NCI-H345 treated with DMSO at 0.1 percent for 48 hours (cell line): Measurements from ENCODE around the gene CNN1.
"Not testable (repeated sequence)": the region's sequence is repeated elsewhere in the genome, so short reads cannot be mapped to it uniquely, and the experiment has no call there.

Source experiments
- DNase-seq: peaks from one replicate; lab custom pipeline; 2025; ENCODE audit not compliant: unreplicated experiment; lab: John Stamatoyannopoulos, UW

The CNN1 gene

DNA sequence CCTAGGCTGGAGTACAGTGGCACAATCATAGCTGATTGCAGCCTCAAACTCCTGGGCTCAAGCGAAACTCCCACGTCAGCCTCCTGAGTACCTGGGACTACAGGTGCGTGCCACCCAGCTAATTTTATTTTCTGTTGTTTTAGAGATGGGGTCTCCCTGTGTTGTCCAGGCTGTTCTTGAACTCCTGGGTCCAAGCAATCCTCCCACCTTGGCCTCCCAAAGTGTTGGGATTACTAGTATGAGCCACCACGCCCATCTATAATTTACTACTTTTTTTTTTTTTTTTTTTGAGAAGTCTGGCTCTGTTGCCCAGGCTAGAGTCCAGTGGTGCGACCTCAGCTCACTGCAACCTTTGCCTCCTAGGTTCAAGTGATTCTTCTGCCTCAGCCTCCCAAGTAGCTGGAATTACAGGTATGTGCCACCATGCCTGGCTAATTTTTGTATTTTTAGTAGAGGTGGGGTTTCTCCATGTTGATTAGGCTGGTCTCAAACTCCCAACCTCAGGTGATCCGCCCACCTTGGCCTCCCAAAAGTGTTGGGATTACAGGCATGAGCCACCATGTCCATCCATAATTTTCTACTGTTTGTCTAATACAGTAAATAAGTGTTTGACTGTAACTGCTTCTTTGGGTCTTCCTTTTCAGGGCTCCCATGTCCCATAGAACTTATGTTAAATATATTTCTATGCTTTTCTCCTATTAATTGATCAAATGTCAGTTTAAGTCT, 25.6 kb downstream of the CNN1 start:
- not testable (repeated sequence) for DNase-seq

GRCh38 chr19:11565649-11565980, 27.0 kb downstream of the CNN1 start:
- DNase-seq = not testable (repeated sequence)

- no peak for DNase-seq
These were observed 27.5 kb downstream of the CNN1 start for GRCh38 chr19:11566164-11566563.

- no peak for DNase-seq
These were observed 31.4 kb downstream of the CNN1 start for GRCh38 chr19:11570039-11570462.

DNA sequence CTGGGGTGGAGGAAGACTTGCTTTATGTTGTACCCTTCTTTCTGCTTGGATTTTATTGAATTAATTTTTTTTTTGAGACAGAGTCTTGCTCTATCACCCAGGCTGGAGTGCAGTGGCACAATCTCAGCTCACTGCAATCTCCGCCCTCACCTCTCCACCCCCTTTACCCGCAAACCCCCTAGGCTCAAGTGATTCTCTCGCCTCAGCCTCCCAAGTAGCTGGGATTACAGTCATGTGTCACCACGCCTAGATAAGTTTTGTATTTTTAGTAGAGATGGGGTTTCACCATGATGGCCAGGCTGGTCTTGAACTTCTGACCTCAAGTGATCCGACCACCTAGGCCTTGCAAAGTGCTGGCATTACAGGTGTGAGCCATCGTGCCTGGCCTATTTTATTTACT, 34.7 kb downstream of the CNN1 start:
- not testable (repeated sequence) for DNase-seq

- not testable (repeated sequence) for DNase-seq
These were observed 35.1 kb downstream of the CNN1 start for GRCh38 chr19:11573763-11574162.

- DNase-seq = no peak
These were observed 36.0 kb downstream of the CNN1 start for GRCh38 chr19:11574689-11575088.

DNA sequence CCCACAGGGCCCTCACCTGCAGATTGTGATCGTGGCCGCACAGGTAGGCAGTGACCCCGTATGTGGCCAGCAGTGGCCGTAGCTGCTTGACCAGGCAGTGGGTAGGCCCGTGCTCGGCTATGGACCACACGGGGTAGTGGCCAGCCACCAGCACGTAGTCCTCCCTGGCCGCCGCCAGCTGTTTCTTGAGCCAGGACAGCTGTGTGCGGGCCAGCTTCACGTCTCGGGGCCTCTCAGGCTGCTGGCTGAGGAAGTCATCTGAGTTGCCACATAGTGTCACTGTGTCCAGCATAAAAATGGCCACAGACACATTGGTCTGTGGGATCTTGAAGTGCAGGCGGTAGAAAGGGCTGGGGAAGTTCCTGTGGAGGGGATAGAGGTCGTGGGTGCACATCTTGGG, 37.6 kb downstream of the CNN1 start:
- no peak for DNase-seq

- no peak for DNase-seq
These were observed 39.0 kb downstream of the CNN1 start, which contains the start of gene ACP5 for GRCh38 chr19:11577451-11578257. Gene ACP5, minus strand, starts transcription at chr19:11577645. Its CDS starts 328 bp downstream, at chr19:11577317.

DNA sequence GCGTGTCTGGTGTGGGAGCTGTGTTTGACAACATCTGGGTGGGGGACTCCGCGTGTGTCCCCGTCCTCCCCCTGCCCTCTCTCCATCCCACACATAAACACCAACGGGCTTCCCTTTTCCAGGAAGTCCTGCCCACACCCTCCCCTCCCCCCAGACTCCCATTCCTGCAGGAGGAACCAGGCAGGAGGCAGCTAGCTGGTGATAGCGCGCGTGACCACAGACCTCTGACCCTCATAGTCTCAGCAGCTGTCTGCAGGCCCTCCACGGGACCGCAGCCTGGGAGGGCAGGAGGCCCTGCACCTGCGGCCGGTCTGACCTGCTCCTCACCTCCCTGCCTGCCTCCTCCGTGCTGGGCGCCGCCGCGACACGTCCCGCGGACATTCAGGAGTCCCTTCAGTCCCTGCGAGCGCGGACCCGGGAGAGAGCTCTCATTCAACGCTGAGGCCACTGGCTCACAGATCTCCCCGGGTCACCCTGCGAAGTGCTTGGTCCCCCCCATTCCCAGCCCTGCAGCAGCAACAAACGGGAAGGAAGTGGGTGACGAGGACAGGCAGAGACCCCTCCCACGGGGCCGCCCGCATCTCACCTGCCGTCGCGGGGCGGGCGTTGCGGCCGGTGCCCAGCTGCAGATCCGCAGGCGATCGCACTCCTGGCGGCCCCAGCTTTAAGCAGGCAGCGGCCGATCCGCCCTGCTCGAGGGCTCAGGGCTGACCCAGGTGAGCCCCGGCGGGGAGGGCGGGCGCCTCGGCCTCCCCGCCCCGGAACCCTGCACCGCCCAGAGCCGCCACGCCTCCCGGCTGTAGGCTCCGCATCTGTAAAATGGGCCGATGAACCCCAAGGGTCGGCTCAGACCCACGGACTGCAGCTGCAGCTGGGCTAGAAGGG, 39.8 kb downstream of the CNN1 start:
- no peak for DNase-seq

DNA sequence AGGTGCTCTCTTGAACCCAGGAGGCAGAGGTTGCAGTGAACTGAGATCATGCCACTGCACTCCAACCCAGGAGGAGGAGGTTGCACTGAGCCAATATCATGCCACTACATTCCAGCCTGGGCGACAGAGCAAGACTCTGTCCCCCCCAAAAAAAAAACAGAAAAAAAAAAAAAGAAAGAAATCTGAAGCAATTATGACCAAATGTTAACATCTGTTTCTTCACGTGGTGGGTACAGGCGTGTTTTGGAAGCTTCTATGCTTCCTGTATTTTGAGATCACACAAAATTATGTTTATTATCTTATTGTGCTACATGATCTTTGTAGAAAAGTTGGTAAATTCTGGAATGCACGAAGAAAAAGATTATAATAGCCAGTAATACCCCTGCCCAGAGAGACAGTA, 41.5 kb downstream of the CNN1 start:
- no peak for DNase-seq

DNA sequence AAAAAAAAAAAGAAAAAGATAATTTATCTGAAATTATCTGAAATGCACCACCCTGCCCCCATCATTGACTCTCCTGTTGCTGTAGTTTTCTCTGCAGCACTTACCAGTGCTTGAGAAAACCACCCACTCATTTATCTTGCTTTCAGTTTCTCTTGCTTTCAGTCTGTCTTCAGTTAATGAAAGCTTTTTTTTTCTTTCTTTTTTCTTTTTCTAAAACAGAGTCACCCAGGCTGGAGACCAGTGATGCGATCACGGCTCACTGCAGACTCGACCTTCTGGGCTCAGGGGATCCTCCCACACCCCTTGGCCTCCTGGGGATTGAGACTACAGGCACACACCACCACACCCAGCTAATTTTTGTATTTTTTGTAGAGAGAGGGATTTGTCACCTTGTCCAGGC, 43.1 kb downstream of the CNN1 start:
- DNase-seq = no peak

GRCh38 chr19:11586331-11586730, 47.7 kb downstream of the CNN1 start:
- DNase-seq = no peak

DNA sequence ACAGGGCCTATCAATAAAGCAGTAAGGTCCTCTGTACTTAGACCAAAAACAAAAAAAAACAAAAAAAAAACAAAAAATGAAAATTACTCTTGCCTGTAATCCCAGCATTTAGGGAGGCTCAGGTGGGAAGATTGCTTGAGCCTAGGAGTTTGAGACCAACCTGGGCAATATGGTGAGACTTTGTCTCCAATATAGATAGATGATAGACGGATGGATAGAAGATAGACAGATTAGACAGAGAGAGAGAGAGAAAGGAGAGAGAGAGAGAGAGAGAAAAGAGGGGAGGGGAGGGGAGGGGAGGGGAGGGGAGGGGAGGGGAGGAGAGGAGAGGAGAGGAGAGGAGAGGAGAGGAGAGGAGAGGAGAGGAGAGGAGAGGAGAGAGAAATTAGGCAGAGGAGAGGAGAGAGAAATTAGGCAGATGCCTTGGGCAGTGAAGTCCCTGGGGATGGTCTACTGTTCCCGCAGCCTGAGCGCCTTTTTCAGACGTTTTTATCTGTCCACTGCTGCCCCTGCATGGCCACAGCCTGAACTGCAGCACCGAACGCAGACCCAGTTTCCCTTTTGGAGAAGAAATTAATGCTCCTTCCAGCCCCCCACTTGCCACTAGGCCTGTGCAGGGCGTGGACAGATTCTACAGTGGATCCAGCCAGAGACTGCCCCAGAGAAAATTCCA, 48.8 kb downstream of the CNN1 start:
- DNase-seq = no peak

GRCh38 chr19:11587975-11588631, 49.5 kb downstream of the CNN1 start:
- no peak for DNase-seq

GRCh38 chr19:11594084-11594483, 55.4 kb downstream of the CNN1 start:
- no peak for DNase-seq

GRCh38 chr19:11596156-11596555, 57.5 kb downstream of the CNN1 start:
- no peak for DNase-seq

DNA sequence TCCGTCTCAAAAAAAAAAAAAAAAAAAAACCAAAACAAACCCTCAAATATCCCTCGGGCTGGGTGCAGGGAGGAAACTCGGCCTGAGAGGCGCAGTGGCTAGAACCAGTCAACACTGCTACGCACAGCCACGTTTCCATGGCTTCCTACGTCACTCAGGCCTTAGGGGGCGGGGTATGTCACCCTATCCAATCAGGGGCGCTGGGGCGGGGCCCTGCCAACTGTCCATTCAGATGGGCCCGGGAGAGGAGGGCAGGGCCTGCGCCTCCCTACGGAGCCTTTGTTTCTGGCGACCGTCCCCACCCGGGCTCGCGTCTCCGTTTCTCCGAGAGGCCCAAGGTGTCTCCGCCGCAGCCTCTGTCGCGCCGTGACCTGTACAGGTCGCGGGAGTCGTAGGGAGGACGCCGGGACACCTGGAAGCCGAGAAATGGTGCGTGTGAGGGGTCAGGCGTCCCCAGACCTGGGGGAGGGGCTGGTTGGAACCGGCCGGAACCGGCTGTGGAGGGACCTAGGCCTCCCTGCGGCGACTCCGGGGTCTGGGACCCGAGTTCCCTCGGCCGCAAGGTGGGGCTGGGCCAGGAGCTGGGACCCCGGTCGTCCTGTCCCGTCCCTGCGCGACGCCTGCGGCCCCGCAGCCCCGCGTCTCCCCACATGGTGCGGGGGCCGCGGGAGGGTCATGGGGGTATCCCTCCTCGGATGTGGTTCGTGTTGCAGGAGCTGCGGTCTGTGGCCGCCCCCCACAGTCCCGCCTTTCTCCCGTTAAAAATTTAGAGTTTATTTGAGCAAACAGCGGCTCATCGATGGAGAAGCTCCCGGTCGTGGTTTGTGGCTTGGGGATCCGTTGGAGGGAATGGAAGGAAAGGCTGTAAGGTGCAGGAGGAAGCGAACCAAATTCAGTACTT, 58.8 kb downstream of the CNN1 start, which contains the start of gene ZNF627:
ZNF627 (plus strand) TSS at position 282 of the 901 bp plus-strand sequence; CDS start at position 427, 145 bp downstream.
- peak; percentile 23 for DNase-seq

DNA sequence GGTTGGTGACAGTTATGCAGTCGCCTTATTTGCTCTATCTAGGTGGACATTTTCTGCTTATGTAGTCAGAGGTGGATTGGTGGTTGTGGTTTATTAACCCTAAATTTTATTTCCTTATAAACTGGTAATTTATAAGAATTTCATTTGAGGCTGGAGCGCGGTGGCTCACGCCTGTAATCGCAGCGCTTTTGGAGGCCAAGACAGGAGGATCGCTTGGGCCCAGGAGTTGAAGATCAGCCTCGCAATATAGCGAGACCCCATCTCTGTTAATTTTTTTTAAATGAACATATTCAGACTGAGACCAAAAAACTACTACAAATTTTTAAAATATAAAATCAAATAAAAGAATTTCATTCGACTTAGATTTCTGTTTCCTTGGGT, 59.4 kb downstream of the CNN1 start:
- DNase-seq = no peak
